ENCODE data around the gene MT1H.

MT1H gene

DNA sequence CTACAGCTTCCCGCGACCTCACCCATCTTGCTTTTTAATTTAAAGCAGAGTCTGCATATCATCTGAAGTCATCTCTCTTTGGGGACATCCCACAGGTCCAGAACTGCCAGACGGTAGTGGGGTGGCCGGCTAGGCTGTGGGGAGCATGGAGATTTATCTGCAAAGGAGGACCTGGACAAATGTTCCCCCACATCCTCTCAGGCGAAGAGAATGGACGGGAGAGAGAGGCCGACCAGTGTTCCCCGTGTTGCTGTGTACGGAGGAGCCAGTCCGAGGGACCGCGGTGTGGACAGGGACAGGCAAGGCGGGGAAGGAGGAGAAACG is 37.8 kb upstream of the MT1H start:
- TF ChIP-seq, protein P1, sequence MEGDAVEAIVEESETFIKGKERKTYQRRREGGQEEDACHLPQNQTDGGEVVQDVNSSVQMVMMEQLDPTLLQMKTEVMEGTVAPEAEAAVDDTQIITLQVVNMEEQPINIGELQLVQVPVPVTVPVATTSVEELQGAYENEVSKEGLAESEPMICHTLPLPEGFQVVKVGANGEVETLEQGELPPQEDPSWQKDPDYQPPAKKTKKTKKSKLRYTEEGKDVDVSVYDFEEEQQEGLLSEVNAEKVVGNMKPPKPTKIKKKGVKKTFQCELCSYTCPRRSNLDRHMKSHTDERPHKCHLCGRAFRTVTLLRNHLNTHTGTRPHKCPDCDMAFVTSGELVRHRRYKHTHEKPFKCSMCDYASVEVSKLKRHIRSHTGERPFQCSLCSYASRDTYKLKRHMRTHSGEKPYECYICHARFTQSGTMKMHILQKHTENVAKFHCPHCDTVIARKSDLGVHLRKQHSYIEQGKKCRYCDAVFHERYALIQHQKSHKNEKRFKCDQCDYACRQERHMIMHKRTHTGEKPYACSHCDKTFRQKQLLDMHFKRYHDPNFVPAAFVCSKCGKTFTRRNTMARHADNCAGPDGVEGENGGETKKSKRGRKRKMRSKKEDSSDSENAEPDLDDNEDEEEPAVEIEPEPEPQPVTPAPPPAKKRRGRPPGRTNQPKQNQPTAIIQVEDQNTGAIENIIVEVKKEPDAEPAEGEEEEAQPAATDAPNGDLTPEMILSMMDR (IDR thresholded peaks at IDR 0.05; ENCODE audit: low read depth, low read length) = no peak
- no peak for DNase-seq (ENCODE audit: low read depth, low spot score)
- in situ Hi-C loops (cut with HindIII; ENCODE audit: low sequenced_read_pairs) = no loop called here
- H3K4me3 ChIP-seq (ENCODE audit: low read depth, low read length) = peak overlapping the region; percentile 27

DNA sequence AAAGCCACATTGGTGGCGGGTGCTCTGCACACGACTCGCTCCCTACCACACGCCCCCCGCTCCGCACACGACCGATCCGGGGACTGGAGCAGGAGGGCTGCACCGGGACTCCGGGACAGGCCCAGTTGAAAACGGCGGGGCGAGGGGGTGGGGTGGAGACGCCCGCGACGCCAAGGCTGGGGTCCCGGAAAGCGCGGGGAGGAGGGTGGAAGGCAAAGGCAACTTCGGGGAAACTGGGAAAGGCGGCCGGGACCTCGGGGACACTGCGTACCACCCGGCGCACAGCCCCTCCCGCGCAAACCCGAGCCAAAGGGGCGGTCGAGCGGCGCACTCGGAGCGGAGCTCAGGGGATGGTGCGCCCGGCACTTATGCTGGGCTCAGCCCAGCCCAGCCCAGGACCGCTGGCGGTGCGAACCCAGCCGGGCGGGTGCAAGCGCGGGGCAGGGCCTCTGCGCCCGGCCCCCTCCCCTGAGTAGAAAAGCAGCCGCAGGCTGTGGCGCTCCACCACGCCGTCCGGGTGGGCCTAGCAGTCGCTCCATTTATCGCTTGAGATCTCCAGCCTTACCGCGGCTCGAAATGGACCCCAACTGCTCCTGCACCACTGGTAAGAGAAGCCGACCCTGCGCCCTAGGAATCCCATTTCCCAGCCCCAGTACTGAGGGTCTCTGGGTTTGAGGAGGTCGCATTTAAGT is 37.3 kb upstream of the MT1H start, which contains the start of gene MT1M:
MT1M (plus strand) TSS at position 504 of the 692 bp plus-strand sequence; CDS start at position 577, 73 bp downstream.
- peak within 1 kb of the TSS; percentile 27 for H3K4me3 ChIP-seq (ENCODE audit: low read depth, low read length)
- TF ChIP-seq, protein P1 (IDR thresholded peaks at IDR 0.05; ENCODE audit: low read depth, low read length) = no peak
- in situ Hi-C loops (cut with HindIII; ENCODE audit: low sequenced_read_pairs) = no loop called here
- no peak for DNase-seq (ENCODE audit: low read depth, low spot score)

DNA sequence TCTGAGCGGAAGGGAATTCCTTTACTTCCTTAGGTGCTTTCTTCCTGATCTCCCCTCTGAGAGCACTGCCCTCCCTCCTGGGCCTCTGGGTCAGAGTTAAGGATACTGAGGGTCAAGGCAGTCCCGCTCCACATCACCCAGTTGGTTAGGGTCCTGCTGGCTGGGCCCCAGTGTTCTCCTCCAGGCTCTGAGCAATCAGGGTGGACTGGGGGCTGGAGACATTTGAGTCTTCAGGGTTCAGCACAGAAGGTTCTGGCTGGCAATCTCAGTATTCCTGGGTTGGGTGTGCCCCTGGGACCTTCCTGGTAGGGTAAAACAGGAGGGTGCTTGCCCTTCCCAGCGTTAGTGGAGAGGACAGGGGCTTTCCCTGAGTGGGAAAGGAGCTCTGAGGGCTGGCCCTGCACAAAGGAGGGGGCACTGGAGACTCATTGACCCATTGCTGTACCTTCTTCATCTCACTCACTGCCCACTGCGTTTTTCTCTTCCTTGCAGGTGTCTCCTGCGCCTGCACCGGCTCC is 36.7 kb upstream of the MT1H start:
- peak overlapping the region; percentile 27 for H3K4me3 ChIP-seq (ENCODE audit: low read depth, low read length)
- TF ChIP-seq, protein P1 (IDR thresholded peaks at IDR 0.05; ENCODE audit: low read depth, low read length) = no peak
- no peak for DNase-seq (ENCODE audit: low read depth, low spot score)
- in situ Hi-C loops (cut with HindIII; ENCODE audit: low sequenced_read_pairs) = no loop called here

DNA sequence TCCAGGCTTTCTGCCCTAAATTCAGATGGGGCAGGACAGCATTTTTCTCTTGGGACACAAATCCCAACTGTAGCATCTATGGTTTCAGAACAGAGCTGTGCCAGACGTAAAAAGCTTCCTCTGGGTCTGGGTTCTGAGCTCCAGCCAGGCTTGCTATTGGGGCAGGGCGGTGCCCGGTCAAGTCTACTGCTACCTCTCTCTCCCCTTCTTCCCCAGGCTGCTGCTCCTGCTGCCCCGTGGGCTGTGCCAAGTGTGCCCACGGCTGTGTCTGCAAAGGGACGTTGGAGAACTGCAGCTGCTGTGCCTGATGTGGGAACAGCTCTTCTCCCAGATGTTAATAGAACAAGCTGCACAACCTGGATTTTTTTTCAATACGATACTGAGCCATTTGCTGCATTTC is 36.1 kb upstream of the MT1H start:
- in situ Hi-C loops (cut with HindIII; ENCODE audit: low sequenced_read_pairs) = no loop called here
- TF ChIP-seq, protein P1 (IDR thresholded peaks at IDR 0.05; ENCODE audit: low read depth, low read length) = no peak
- DNase-seq (ENCODE audit: low read depth, low spot score) = no peak
- H3K4me3 ChIP-seq (ENCODE audit: low read depth, low read length) = no peak overlapping the region

DNA sequence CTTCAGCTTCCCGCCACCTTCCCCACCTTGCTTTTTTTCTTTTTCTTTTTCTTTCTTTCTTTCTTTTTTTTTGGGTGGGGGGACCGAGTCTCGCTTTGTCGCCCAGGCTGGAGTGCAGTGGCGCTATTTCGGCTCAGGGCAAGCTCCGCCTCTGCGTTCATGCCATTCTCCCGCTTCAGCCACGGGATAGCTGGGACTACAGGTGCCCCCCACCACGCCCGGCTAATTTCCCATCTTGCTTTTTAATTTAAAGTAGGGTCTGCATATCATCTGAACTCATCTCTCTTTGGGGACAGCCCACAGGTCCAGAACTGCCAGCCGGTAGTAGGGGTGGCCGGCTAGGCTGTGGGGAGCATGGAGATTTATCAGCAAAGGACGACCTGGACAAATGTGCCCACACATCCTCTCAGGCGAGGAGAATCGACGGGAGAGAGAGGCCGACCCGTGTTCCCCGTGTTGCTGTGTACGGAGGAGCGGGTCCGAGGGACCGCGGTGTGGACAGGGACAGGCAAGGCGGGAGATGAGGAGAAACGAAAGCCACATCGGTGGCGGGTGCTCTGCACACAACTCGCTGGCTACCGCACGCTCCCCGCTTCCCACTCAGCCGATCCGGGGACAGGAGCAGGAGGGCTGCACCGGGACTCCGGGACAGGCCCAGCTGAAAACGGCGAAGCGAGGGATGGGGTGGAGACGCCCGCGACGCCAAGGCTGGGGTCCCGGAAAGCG is 34.7 kb upstream of the MT1H start:
- H3K4me3 ChIP-seq (ENCODE audit: low read depth, low read length) = peak overlapping the region; percentile 15
- DNase-seq (ENCODE audit: low read depth, low spot score) = no peak
- in situ Hi-C loops (cut with HindIII; ENCODE audit: low sequenced_read_pairs) = no loop called here
- TF ChIP-seq, protein P1 (IDR thresholded peaks at IDR 0.05; ENCODE audit: low read depth, low read length) = no peak

DNA sequence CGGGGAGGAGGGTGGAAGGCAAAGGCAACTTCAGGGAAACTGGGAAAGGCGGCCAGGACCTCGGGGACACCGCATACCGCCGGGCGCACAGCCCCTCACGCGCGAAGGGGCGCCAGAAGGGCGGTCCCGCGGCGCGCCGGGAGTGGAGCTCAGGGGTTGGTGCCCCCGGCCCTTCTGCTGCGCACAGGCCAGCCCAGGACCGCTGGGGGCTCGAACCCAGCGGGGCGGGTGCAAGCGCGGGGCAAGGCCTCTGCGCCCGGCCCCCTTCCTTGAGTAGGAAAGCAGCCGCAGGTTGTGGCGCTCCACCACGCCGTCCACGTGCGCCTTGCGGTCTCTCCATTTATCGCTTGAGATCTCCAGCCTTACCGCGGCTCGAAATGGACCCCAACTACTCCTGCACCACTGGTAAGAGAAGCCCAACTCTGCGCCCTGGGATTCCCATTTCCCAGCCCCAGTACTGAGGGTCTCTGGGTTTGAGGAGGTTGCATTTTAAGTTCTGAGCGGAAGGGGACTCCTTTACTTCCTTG is 34.1 kb upstream of the MT1H start:
- DNase-seq (ENCODE audit: low read depth, low spot score) = no peak
- H3K4me3 ChIP-seq (ENCODE audit: low read depth, low read length) = peak overlapping the region; percentile 15
- TF ChIP-seq, protein P1 (IDR thresholded peaks at IDR 0.05; ENCODE audit: low read depth, low read length) = no peak
- in situ Hi-C loops (cut with HindIII; ENCODE audit: low sequenced_read_pairs) = no loop called here
